Glutamatergic neuron (in vitro differentiated cells): ENCODE data around the gene HACD4. TPM values are rescaled to one million over a fixed set of nuclear protein-coding genes. Genes with fewer than 3 reads are reported as not detected.
"Not testable (repeated sequence)": the region's sequence is repeated elsewhere in the genome, so short reads cannot be mapped to it uniquely, and the experiment has no call there.

ENCODE experiments used
- DNase-seq: peaks from one replicate; pipeline ENCODE4 v3.0.0; 2022
- H3K27ac Mint-ChIP-seq: one replicate; pipeline ENCODE4 v1.8.0; 2020; ENCODE audit warnings: mild to moderate bottlenecking, mixed read lengths, inconsistent platforms; ENCODE audit not compliant: unreplicated experiment
- H3K27me3 Mint-ChIP-seq: one replicate; pipeline ENCODE4 v1.8.0; 2020; ENCODE audit warnings: mild to moderate bottlenecking, moderate library complexity, mixed read lengths, inconsistent platforms; ENCODE audit not compliant: unreplicated experiment
- H3K36me3 Mint-ChIP-seq: one replicate; pipeline ENCODE4 v1.8.0; 2020; ENCODE audit warnings: mild to moderate bottlenecking, mixed read lengths, inconsistent platforms; ENCODE audit not compliant: unreplicated experiment
- H3K4me1 Mint-ChIP-seq: one replicate; pipeline ENCODE4 v1.8.0; 2020; ENCODE audit warnings: mild to moderate bottlenecking, low read depth, mixed read lengths, inconsistent platforms; ENCODE audit not compliant: unreplicated experiment
- H3K4me3 Mint-ChIP-seq: one replicate; pipeline ENCODE4 v1.8.0; 2020; ENCODE audit warnings: mild to moderate bottlenecking, mixed read lengths, inconsistent platforms; ENCODE audit not compliant: unreplicated experiment
- H3K9me3 Mint-ChIP-seq: one replicate; pipeline ENCODE4 v1.8.0; 2020; ENCODE audit warnings: mild to moderate bottlenecking, moderate library complexity, mixed read lengths, inconsistent platforms; ENCODE audit not compliant: unreplicated experiment
- total RNA-seq: library from RNA; stranded (reverse); fragmentation: NEBNext Ultra II Directional; extraction: Animal tissue kit (Norgen Biotek cat#: 25700); gene quantifications from one replicate; pipeline ENCODE4 v1.2.1, GENCODE V29; 2021; ENCODE audit not compliant: unreplicated experiment
- TF ChIP-seq, protein P1 (sequence below): fragments of 200-600 bp; sonication (generic); IDR thresholded peaks from one replicate; pipeline ENCODE4 v1.5.0; 2021; ENCODE audit not compliant: partially characterized antibody, unreplicated experiment

HACD4 gene
- total RNA-seq, 1 donor from 2014 or later = 0.10 TPM

GRCh38 chr9:20978249-20978648 lies 53.2 kb downstream of the HACD4 start:
- Mint-ChIP-seq H3K36me3 (no peaks in the 10 kb centered on the region), H3K4me3 (no peak overlapping the region), H3K4me1 (no peaks in the 10 kb centered on the region), H3K27ac (no peak overlapping the region), H3K9me3 (peaks cover 2% of the 10 kb centered on the region), H3K27me3 (no peaks in the 10 kb centered on the region)
- DNase-seq = no peak
- TF ChIP-seq, protein P1, sequence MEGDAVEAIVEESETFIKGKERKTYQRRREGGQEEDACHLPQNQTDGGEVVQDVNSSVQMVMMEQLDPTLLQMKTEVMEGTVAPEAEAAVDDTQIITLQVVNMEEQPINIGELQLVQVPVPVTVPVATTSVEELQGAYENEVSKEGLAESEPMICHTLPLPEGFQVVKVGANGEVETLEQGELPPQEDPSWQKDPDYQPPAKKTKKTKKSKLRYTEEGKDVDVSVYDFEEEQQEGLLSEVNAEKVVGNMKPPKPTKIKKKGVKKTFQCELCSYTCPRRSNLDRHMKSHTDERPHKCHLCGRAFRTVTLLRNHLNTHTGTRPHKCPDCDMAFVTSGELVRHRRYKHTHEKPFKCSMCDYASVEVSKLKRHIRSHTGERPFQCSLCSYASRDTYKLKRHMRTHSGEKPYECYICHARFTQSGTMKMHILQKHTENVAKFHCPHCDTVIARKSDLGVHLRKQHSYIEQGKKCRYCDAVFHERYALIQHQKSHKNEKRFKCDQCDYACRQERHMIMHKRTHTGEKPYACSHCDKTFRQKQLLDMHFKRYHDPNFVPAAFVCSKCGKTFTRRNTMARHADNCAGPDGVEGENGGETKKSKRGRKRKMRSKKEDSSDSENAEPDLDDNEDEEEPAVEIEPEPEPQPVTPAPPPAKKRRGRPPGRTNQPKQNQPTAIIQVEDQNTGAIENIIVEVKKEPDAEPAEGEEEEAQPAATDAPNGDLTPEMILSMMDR = no peak

DNA sequence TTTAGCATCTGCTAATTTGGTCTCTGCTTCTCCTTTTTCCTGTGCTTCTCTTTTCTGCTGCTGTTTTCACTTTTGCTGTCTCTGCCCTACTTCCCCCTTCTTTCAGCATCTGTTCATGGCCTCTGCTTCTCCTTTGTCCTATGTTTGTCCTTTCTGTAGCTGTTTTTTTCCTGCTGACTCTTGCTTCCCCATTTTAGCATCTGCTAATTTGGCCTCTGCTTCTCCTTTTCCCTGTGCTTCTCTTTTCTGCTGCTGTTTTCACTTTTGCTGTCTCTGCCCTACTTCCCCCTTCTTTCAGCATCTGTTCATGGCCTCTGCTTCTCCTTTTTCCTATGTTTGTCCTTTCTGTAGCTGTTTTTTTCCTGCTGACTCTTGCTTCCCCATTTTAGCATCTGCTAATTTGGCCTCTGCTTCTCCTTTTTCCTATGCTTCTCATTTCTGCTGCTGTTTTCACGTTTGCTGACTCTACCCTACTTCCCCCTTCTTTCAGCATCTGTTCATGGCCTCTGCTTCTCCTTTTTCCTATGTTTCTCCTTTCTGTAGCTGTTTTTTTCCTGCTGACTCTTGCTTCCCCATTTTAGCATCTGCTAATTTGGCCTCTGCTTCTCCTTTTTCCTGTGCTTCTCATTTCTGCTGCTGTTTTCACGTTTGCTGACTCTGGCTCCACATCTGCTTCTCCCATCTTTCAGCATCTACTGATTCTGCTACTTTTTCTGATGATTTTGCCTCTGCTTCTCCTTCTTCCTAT lies 57.1 kb downstream of the HACD4 start:
- not testable (repeated sequence) for H3K9me3 Mint-ChIP-seq, H3K27me3 Mint-ChIP-seq, H3K4me1 Mint-ChIP-seq, H3K4me3 Mint-ChIP-seq, DNase-seq, H3K27ac Mint-ChIP-seq, H3K36me3 Mint-ChIP-seq

- not testable (repeated sequence) for H3K4me1 Mint-ChIP-seq, H3K27ac Mint-ChIP-seq, DNase-seq, H3K4me3 Mint-ChIP-seq, H3K9me3 Mint-ChIP-seq, H3K36me3 Mint-ChIP-seq, H3K27me3 Mint-ChIP-seq
These were observed 58.0 kb downstream of the HACD4 start for GRCh38 chr9:20973246-20973947.

GRCh38 chr9:20972684-20973083 lies 58.8 kb downstream of the HACD4 start:
- no peak for DNase-seq
- peaks cover 2% of the 10 kb centered on the region for H3K27me3 Mint-ChIP-seq
- no peak overlapping the region for H3K27ac Mint-ChIP-seq
- H3K9me3 Mint-ChIP-seq = no peaks in the 10 kb centered on the region
- TF ChIP-seq, protein P1 = no peak
- peaks cover 9% of the 10 kb centered on the region for H3K36me3 Mint-ChIP-seq
- no peaks in the 10 kb centered on the region for H3K4me1 Mint-ChIP-seq
- no peak overlapping the region for H3K4me3 Mint-ChIP-seq

DNA sequence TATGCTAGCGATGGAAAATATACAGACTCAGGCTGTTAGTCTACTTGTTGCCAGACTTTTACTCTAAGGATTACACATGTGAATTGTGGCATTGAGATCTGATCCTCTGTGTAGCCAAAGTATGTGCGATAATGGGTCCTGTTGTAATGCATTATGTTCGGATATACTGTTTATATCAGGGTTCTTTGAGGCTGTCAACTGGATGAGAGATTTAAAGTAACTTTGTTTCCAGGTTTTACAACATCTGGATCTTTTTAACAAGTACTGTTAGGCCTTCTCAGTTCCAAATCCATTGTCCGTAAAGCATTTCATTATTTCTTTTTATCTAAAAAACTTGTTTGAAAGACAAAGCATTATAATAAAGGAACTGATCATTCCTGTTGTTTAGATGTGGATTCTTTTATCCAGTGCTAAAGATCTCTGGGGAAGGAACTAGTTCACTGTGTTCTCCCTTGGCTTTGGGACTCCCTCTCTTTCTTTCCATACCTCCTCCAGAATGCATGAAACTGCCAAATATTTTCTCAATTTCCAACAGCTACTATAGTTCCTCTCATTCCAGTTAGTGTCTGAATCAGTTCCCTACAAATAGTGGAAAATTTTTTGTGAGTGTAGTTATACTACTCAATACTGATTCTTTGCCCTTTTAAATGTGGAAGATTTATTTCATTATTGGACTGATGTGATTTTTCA lies 68.8 kb downstream of the HACD4 start:
- Mint-ChIP-seq H3K4me1 (no peaks in the 10 kb centered on the region), H3K4me3 (no peak overlapping the region), H3K9me3 (no peaks in the 10 kb centered on the region), H3K36me3 (peaks cover 4% of the 10 kb centered on the region), H3K27ac (no peak overlapping the region), H3K27me3 (no peaks in the 10 kb centered on the region)
- TF ChIP-seq, protein P1 = no peak
- no peak for DNase-seq
